ENCODE data around the gene SORBS1. TPM values are rescaled to one million over a fixed set of nuclear protein-coding genes. Genes with fewer than 3 reads are reported as not detected.

The SORBS1 gene
- total RNA-seq, 2 experiments from 2014 or later, result 0.13 to 0.70 TPM

GRCh38 chr10:95467162-95467599 is 94.0 kb downstream of the SORBS1 start:
- Mint-ChIP-seq H3K4me1 (ENCODE audit: low read depth) (peaks cover 2% of the 10 kb centered on the region), H3K27me3 (peaks cover 6% of the 10 kb centered on the region), H3K4me3 (no peak overlapping the region), H3K27ac (no peak overlapping the region), H3K36me3 (ENCODE audit: low read depth) (no peaks in the 10 kb centered on the region), H3K9me3 (no peaks in the 10 kb centered on the region)
- CTCF ChIA-PET, result no interaction called here
- POLR2A ChIA-PET, result no interaction called here
- no peak for ATAC-seq
- peak; percentile 8 for DNase-seq
- intact Hi-C loops (cut with micrococcal nuclease), result no loop called here
- TF ChIP-seq CTCF (IDR thresholded peaks at IDR 0.05), result no peak

GRCh38 chr10:95466436-95466835 is 94.7 kb downstream of the SORBS1 start:
- H3K36me3 Mint-ChIP-seq (ENCODE audit: low read depth), result no peaks in the 10 kb centered on the region
- H3K27ac Mint-ChIP-seq, result no peak overlapping the region
- H3K4me3 Mint-ChIP-seq, result no peak overlapping the region
- ATAC-seq (no peak), DNase-seq (no peak)
- peaks cover 6% of the 10 kb centered on the region for H3K27me3 Mint-ChIP-seq
- H3K4me1 Mint-ChIP-seq (ENCODE audit: low read depth), result peaks cover 2% of the 10 kb centered on the region
- intact Hi-C loops (cut with micrococcal nuclease), result no loop called here
- POLR2A ChIA-PET, result no interaction called here
- CTCF ChIA-PET, result no interaction called here
- no peak for TF ChIP-seq CTCF (IDR thresholded peaks at IDR 0.05)
- no peaks in the 10 kb centered on the region for H3K9me3 Mint-ChIP-seq

- POLR2A ChIA-PET, result no interaction called here
- Mint-ChIP-seq H3K27me3 (peaks cover 6% of the 10 kb centered on the region), H3K4me3 (no peak overlapping the region), H3K4me1 (ENCODE audit: low read depth) (peaks cover 2% of the 10 kb centered on the region), H3K27ac (no peak overlapping the region), H3K36me3 (ENCODE audit: low read depth) (no peaks in the 10 kb centered on the region), H3K9me3 (no peaks in the 10 kb centered on the region)
- CTCF ChIA-PET, result interaction anchor here (0.5 kb wide), 1 partner anchor 36 kb away, joined by 3 read pairs; no protein-coding TSS in a partner anchor
- intact Hi-C loops (cut with micrococcal nuclease), result no loop called here
- DNase-seq (no peak), ATAC-seq (no peak)
- TF ChIP-seq CTCF (IDR thresholded peaks at IDR 0.05), result no peak
These were observed 96.9 kb downstream of the SORBS1 start for GRCh38 chr10:95464280-95464679.

- Mint-ChIP-seq H3K4me1 (ENCODE audit: low read depth) (peaks cover 2% of the 10 kb centered on the region), H3K27me3 (peaks cover 6% of the 10 kb centered on the region), H3K9me3 (no peaks in the 10 kb centered on the region), H3K36me3 (ENCODE audit: low read depth) (no peaks in the 10 kb centered on the region), H3K4me3 (no peak overlapping the region), H3K27ac (no peak overlapping the region)
- no peak for DNase-seq
- ChIA-PET CTCF (interaction anchor here (0.9 kb wide), 1 partner anchor 99 kb away, joined by 3 read pairs; no protein-coding TSS in a partner anchor), POLR2A (no interaction called here)
- ATAC-seq, result no peak
- TF ChIP-seq CTCF (IDR thresholded peaks at IDR 0.05), result no peak
- intact Hi-C loops (cut with micrococcal nuclease), result no loop called here
These were observed 98.2 kb downstream of the SORBS1 start for GRCh38 chr10:95462740-95463667.

- ChIA-PET POLR2A (no interaction called here), CTCF (no interaction called here)
- Mint-ChIP-seq H3K4me3 (no peak overlapping the region), H3K27me3 (peaks cover 6% of the 10 kb centered on the region), H3K4me1 (ENCODE audit: low read depth) (peaks cover 2% of the 10 kb centered on the region), H3K36me3 (ENCODE audit: low read depth) (no peaks in the 10 kb centered on the region), H3K9me3 (no peaks in the 10 kb centered on the region), H3K27ac (no peak overlapping the region)
- intact Hi-C loops (cut with micrococcal nuclease), result no loop called here
- TF ChIP-seq CTCF (IDR thresholded peaks at IDR 0.05), result no peak
- no peak for DNase-seq
- ATAC-seq, result no peak
These were observed 99.6 kb downstream of the SORBS1 start for GRCh38 chr10:95461611-95462010.
